Activated CD8-positive, alpha-beta memory T cell treated with anti-CD3 and anti-CD28 coated beads for 1 hour (primary cell): Measurements from ENCODE around the gene SEC23IP.

Experiments
- DNase-seq, 2 donors: peaks; one replicate each; pipeline ENCODE4 v3.0.0-alpha.2; 2020; ENCODE audit warnings: low read depth in 1 of 2; ENCODE audit errors: extremely low read depth in 1 of 2

Gene SEC23IP

GRCh38 chr10:119932631-119933030 is 40.1 kb downstream of the SEC23IP start:
- no peak for DNase-seq

GRCh38 chr10:119933179-119933578 is 40.6 kb downstream of the SEC23IP start:
- no peak for DNase-seq

GRCh38 chr10:119940487-119940886 is 48.0 kb downstream of the SEC23IP start:
- no peak for DNase-seq

- DNase-seq: no peak
Measured at GRCh38 chr10:119942973-119943372, 50.4 kb downstream of the SEC23IP start.

GRCh38 chr10:119945805-119946204 is 53.3 kb downstream of the SEC23IP start:
- DNase-seq: no peak

GRCh38 chr10:119947300-119947699 is 54.8 kb downstream of the SEC23IP start:
- no peak for DNase-seq

- DNase-seq: no peak
Measured at GRCh38 chr10:119957451-119957850, 64.9 kb downstream of the SEC23IP start.

- DNase-seq: no peak
Measured at GRCh38 chr10:119962837-119963236, 70.3 kb downstream of the SEC23IP start.

- DNase-seq: no peak
Measured at GRCh38 chr10:119967066-119967465, 74.5 kb downstream of the SEC23IP start.

- no peak for DNase-seq
Measured at GRCh38 chr10:119969609-119970008, 77.1 kb downstream of the SEC23IP start.

GRCh38 chr10:119970107-119970506 is 77.6 kb downstream of the SEC23IP start:
- no peak for DNase-seq

GRCh38 chr10:119970963-119971362 is 78.4 kb downstream of the SEC23IP start:
- DNase-seq: no peak

- DNase-seq: no peak
Measured at GRCh38 chr10:119973281-119973680, 80.8 kb downstream of the SEC23IP start.

- DNase-seq: no peak
Measured at GRCh38 chr10:119976421-119976820, 83.9 kb downstream of the SEC23IP start.

GRCh38 chr10:119980956-119981750 is 88.6 kb downstream of the SEC23IP start:
- DNase-seq: no peak

GRCh38 chr10:119981826-119982225 is 89.3 kb downstream of the SEC23IP start:
- DNase-seq: no peak

- no peak for DNase-seq
Measured at GRCh38 chr10:119988333-119988732, 95.8 kb downstream of the SEC23IP start.

- DNase-seq: no peak
Measured at GRCh38 chr10:119989966-119990365, 97.4 kb downstream of the SEC23IP start.

GRCh38 chr10:119991066-119991465 is 98.5 kb downstream of the SEC23IP start:
- no peak for DNase-seq

GRCh38 chr10:119991816-119992215 is 99.3 kb downstream of the SEC23IP start:
- no peak for DNase-seq
